ENCODE results near the gene COL4A1. TPM values are rescaled to one million over a fixed set of nuclear protein-coding genes. Genes with fewer than 3 reads are reported as not detected.

COL4A1 gene
- total and polyA plus RNA-seq, 2 of the 13 experiments (the other 11 are each of a cell fraction or from before 2014, with no cell fraction given) = not detected

GRCh38 chr13:110214637-110215036, 92.3 kb downstream of the COL4A1 start:
- TF ChIP-seq ZMAT5 (CRISPR knock-in tag; IDR thresholded peaks at IDR 0.05; ENCODE audit: borderline replicate concordance, low read depth) = no peak
- TF ChIP-seq ZSCAN31 (CRISPR knock-in tag; IDR thresholded peaks at IDR 0.05; ENCODE audit: low read depth) = no peak
- TF ChIP-seq ZNF251 (CRISPR knock-in tag; IDR thresholded peaks at IDR 0.05) = no peak
- TF ChIP-seq MTF2 (CRISPR knock-in tag; IDR thresholded peaks at IDR 0.05; ENCODE audit: borderline replicate concordance) = no peak
- no peak for TF ChIP-seq BATF2 (CRISPR knock-in tag; IDR thresholded peaks at IDR 0.05)
- TF ChIP-seq HOXA7 (CRISPR knock-in tag; IDR thresholded peaks at IDR 0.05) = no peak
- TF ChIP-seq FOXJ3 (CRISPR knock-in tag; IDR thresholded peaks at IDR 0.05; ENCODE audit: borderline replicate concordance) = no peak
- TF ChIP-seq RARG (CRISPR knock-in tag; IDR thresholded peaks at IDR 0.05; ENCODE audit: low read depth) = no peak
- no peak for TF ChIP-seq SSRP1 (CRISPR knock-in tag; IDR thresholded peaks at IDR 0.05)
- TF ChIP-seq ZNF777 (CRISPR knock-in tag; IDR thresholded peaks at IDR 0.05) = no peak
- TF ChIP-seq NCOA1 (CRISPR knock-in tag; IDR thresholded peaks at IDR 0.05) = no peak
- no peak for TF ChIP-seq HNRNPH1 (optimal IDR thresholded peaks at IDR 0.05; ENCODE audit: low read depth, low read length)
- no peak for TF ChIP-seq NFKBIZ (CRISPR knock-in tag; IDR thresholded peaks at IDR 0.05)
- no peak for TF ChIP-seq PHF8 (CRISPR knock-in tag; IDR thresholded peaks at IDR 0.05)
- TF ChIP-seq TRAFD1 (CRISPR knock-in tag; IDR thresholded peaks at IDR 0.05; ENCODE audit: borderline replicate concordance) = no peak
- no TSS peak for BruUV-seq (replicated peaks)
- Histone ChIP-seq H4K20me1 (ENCODE audit: insufficient read depth, low read length) (no peaks in the 10 kb centered on the region), H3K4me3 (replicated peaks in 1 of 3; ENCODE audit: insufficient read depth in 1 of 3, low read depth in 2 of 3, low read length in 3 of 3) (no peak overlapping the region), H2AFZ (ENCODE audit: low read length) (no peak overlapping the region), H3K36me3 (replicated peaks in 1 of 2; ENCODE audit: control insufficient read depth in 1 of 2, insufficient read depth in 2 of 2, low read length in 2 of 2) (no peaks in the 10 kb centered on the region), H3K27ac (ENCODE audit: extremely low read length, insufficient read depth, low read length) (no peak overlapping the region), H3K79me2 (ENCODE audit: insufficient read depth, low read length) (no peaks in the 10 kb centered on the region), H3K27me3 (ENCODE audit: control insufficient read depth in 1 of 2, insufficient read depth in 2 of 2, low read length in 2 of 2) (0 out of 5 replicates have a peak, but pooled peaks cover 0 to 14% of the 10 kb centered on the region in 2 experiments), H3K4me1 (ENCODE audit: insufficient read depth, low read length) (no peaks in the 10 kb centered on the region), H3K9me3 (ENCODE audit: low read length) (no peaks in the 10 kb centered on the region), H3K9ac (ENCODE audit: insufficient read depth, low read depth, low read length) (no peak overlapping the region), H3K4me2 (ENCODE audit: low read depth, low read length) (no peak overlapping the region)
- DNase-seq (ENCODE audit: low spot score) (no peak), ATAC-seq (no peak), FAIRE-seq (no peak)
- ChIA-PET CTCF (ENCODE audit: low intra/inter-chr PET ratio, low total read pairs) (no interaction called here), POLR2A (no interaction called here)
- 47% methylated on average over 5 of the region's 5 CpGs for WGBS (ENCODE audit: low lambda C conversion rate)
- in situ Hi-C loops (cut with HindIII; ENCODE audit: extremely low pct_ligation_motif_present, low pct_unique_long_range_greater_than_20kb) = loop anchor here (25.0 kb wide), 1 partner anchor 598 kb away; no protein-coding TSS in a partner anchor
- intact Hi-C loops (cut with micrococcal nuclease; ENCODE audit: unreplicated experiment) = no loop called here
